HG03432 (cell line): ENCODE measurements around the gene GADD45B.
"Not testable (repeated sequence)": the region's sequence is repeated elsewhere in the genome, so short reads cannot be mapped to it uniquely, and the experiment has no call there.

Experiments used
- ATAC-seq: cut with Tn5 transposase; IDR thresholded peaks from one replicate; pipeline ENCODE4 v1.9.1; 2021; ENCODE audit warnings: mild to moderate bottlenecking, moderate library complexity; ENCODE audit not compliant: unreplicated experiment

Gene GADD45B

DNA sequence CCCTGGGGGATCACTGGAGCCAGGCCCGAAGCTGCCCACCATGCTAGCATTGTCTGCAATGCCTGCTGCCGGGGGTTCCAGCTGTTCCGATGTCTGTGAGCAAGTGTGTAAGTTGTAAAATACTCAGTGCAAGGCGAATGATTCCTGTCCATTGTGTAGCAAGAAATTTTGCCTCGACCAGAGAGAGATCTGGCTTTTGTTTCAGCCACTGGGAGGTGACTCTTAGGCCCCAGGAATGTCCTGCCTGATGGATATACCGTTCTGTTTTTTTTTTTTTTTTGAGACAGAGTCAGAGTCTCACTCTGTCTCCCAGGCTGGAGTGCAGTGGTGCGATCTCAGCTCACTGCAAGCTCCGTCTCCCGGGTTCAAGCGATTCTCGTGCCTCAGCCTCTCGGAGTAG lies 7.3 kb upstream of the GADD45B start:
- ATAC-seq, result no peak

DNA sequence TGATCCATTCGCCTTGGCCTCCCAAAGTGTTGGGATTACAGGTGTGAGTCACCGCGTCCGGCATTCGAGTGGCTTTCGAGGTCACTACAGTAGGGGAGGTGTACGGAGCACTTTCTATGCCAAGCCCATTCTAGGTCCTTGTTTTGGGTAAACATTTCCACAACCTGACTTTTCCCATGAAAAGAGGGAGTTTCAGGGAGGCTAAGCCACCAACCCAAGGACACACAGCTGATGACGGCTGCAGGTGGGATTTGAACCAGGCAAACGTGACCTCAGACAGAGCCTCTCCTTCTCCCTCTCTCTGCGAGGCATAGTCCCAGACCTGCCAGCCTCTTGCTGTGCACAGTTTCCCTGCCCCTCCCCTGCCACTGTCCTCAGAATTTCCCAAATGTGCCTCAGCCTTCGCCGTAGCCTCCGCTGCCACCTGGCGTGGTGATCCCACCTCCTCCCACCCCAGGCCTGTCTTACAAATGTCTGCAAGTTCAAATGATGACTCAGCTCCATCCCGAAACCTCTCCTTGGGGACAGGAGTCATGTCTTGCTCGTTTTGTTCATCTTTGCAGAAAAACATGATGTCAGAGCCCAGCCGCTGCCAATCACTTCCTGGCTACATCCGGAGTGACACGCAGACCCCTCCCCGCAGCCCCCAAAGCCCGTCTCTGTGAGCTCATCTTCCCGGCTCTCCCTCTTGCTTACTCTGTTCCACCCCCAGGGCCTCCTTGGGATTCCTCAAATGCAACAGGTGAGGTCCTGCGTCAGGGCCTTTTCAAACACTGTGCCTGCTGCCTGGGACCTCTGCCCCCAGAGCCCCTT lies 6.6 kb upstream of the GADD45B start:
- ATAC-seq, result no peak

DNA sequence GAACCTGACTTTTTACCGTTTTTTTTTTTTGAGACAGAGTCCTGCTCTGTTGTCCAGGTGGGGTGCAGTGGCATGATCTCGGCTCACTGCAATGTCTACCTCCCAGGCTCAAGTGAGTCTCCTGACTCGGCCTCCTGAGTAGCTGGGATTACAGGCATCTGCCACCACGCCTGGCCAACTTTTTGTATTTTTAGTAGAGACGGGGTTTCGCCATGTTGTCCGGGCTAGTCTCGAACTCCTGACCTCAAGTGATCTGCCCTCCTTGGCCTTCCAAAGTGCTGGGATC lies 6.1 kb upstream of the GADD45B start:
- not testable (repeated sequence) for ATAC-seq

DNA sequence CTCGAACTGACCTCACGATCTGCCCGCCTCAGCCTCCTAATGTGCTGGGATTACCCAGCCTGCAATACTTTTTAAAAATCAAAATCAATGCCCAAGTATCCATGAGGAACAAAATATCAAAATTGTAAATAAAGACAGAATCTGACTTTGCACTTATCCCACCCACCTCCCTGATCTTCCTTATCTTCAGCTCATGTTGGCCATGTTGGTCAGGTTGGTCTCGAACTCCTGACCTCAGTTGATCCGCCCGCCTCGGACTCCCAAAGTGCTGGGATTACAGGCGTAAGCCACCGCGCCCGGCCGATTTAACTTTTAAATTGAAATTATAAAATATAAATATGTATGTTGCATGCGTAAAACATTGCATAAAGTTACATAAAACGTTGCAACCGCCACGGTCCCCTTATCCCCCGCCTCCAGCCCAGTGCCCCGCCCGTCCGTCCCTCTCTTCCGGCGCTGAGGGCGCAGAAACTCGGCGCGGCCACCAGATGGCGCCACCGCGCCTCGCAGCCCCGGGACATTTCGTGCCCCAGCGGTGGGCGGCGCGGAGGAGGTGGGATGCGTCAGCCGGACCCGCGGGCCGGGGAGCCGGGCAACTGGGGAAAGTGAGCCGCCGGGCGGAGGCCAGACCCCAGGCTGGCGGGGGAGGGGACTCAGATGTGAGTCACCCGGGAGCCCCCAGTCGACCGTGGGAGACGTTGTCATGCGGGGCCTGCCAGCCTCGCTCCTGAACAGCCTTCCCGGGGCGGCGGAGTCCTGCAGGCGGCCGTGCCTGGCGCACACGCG lies 1.5 kb upstream of the GADD45B start:
- ATAC-seq, result peak; percentile 35

DNA sequence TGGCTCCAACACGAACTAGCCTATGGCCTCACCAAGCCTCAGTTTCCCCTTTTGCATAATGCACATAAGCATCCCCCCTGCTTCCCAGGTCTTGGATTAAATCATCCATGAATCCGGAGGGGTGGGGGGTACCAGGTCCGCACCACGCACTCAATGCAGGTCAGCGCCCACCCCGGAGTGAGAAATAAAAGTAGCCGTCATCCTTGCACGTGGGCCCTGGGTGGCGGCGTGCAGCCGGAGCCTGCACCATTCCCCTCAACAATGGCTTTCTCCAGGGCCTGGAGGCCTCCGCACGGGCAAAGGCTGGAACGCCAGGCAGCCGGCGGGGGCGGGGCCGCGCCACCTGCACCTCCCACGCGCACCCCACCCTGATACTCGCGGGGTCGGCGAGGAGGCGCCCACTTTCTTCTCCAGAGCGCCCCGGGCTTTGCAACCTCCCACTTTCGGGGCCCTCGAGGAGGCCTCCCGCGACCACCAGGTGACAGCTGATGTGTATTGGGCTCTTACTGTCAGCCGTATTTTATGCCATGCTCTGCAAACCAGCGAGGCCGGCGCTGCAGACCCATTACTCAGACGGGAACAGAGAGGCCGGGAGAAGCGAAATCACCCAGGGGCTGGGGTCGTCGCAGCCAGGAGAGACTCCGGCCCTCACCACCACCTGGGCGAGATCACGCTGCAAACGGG lies 767 bp upstream of the GADD45B start:
- peak; percentile 5 for ATAC-seq

GRCh38 chr19:2476451-2477140 lies 669 bp downstream of the GADD45B start:
- ATAC-seq, result peak; percentile 11

DNA sequence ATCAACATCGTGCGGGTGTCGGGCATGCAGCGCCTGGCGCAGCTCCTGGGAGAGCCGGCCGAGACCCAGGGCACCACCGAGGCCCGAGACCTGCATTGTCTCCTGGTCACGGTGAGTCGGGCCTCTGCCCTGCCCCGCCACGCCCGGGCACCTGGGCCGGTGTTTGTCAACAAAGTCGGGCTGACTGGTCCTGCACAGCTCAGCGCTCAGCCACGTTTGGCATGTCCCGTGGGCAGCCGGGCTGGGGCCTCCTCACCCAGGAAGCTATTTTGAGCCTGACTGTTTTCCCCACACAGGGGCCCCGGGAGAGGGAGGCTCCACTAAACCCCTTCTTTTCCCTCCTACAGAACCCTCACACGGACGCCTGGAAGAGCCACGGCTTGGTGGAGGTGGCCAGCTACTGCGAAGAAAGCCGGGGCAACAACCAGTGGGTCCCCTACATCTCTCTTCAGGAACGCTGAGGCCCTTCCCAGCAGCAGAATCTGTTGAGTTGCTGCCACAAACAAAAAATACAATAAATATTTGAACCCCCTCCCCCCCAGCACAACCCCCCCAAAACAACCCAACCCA lies 1.3 kb downstream of the GADD45B start:
- ATAC-seq, result no peak

DNA sequence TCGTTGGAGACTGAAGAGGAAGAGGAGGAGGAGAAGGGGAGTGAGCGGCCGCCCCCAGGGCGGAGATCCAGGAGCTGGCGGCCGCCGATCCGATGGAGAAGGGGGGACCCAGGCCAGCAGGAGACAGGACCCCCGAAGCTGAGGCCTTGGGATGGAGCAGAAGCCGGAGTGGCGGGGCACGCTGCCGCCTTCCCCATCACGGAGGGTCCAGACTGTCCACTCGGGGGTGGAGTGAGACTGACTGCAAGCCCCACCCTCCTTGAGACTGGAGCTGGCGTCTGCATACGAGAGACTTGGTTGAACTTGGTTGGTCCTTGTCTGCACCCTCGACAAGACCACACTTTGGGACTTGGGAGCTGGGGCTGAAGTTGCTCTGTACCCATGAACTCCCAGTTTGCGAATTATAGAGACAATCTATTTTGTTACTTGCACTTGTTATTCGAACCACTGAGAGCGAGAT lies 1.8 kb downstream of the GADD45B start:
- no peak for ATAC-seq

DNA sequence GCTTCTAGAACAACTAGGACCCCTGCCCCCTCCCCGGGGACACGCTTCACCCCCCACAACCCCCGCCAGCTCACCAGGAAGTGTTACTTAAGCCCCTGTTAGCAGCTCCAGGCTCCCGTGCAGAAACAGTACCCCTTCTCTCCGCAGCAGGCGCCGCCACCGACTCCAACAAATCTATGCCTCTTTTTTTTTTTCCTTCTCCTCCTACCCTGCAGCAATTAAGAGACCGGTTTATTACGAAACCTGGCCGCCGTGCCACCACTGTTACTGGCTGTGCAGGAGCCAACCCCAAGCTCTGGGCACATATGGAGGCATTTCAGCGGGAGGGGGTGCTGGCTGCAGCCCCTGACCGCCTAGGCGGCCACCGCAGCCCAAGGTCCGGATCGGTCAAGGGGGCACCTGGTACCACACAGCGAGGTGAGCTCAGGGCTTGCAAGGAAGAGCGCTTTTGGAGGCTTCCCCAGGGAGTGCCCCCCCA lies 2.4 kb downstream of the GADD45B start:
- no peak for ATAC-seq

DNA sequence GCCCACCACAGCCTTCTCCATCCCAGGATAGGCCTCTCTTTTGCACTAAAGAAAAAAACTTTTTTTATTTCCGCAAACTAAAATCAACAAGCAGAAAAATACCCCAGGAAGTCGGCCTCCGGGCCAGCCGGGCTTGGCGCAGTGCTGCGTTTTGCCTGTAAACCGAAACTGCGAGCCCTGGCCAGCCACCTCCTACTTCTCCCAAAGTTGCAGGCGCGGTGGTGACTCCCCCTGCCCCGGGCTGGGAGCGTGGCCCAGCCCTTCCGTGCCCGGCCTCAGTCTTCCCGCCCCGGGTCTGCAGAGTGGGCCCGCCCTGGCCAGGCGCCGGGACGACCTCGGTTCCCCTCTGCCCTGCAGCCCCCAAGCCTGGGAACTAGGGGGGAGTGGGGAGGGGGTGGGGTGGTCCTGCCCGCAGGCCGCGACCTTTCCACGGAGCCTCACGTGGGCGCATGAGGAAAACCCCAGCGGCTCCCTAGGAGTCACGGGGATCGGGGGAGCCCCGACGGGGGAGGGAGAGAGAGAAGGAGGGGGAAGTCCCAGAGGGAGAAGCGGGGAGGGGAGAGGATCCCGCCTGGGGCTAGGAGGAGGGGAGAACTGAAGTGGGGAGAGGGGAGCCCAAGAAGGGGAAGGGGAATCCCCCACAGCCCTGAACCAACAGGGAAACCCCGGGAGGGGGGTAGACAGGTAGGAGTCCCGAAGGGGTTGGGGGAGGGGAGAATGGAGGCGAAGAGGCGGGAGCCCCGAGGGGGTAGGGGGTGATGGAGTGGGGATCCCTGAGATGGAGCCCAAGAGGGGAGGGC lies 3.0 kb downstream of the GADD45B start:
- ATAC-seq, result no peak

- ATAC-seq, result no peak
Observed at GRCh38 chr19:2479556-2480194, 3.7 kb downstream of the GADD45B start.

- no peak for ATAC-seq
Observed at GRCh38 chr19:2481466-2481865, 5.5 kb downstream of the GADD45B start.

- no peak for ATAC-seq
Observed at GRCh38 chr19:2482354-2483038, 6.6 kb downstream of the GADD45B start.

DNA sequence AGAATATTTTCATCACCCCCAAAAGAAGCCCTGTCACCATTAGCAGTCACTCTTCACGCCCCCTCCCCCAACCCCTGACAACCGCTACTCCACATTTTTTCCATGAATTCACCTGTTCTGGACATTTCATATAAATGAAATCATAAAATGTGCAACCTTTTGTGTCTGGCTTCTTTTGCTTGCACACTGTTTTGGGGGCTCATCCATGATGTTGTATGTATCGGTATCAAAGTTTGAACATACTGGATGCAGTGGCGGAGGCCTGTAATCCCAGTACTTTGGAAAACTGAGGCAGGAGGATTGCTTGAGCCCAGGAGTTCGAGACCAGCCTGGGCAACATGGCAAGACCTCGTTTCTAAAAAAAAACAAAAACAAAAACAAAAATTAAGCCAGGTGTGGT lies 7.2 kb downstream of the GADD45B start:
- no peak for ATAC-seq

GRCh38 chr19:2483484-2484151 lies 7.7 kb downstream of the GADD45B start:
- ATAC-seq, result no peak

DNA sequence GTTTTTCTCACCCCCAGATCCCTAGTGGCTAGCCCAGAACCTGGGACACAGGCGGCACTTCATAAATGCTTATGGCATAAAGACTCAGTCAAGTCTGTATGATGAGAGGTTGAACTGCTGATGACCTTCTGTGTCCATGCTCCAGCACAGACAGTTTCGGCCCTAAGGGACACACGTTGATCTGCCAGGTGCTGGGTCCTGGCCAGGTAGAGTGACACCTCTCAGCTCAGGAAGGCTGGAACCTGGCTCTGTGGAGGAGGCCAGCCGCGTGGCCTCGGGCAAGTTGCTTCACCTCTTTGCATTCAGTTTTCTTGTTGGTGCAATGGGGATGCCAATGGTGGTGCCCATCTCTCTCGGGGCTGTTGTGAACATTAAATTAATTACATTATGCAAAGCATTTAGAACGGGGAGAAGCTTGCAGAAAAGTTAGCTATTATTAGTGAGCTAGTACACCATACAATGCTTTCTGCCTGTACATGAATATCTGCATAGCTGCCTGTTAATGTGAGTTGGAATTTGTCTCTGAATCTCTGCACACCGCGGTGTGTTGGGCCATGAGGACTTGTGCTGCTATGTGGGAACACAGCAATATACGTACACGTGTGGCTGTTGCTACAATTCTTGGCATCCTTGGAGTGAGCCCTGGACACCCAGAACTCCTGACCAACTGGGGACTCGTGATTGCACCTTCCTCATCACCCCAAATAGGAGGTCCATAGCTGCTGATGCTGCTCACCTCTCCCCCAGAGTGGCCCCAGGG lies 8.4 kb downstream of the GADD45B start:
- ATAC-seq, result no peak

DNA sequence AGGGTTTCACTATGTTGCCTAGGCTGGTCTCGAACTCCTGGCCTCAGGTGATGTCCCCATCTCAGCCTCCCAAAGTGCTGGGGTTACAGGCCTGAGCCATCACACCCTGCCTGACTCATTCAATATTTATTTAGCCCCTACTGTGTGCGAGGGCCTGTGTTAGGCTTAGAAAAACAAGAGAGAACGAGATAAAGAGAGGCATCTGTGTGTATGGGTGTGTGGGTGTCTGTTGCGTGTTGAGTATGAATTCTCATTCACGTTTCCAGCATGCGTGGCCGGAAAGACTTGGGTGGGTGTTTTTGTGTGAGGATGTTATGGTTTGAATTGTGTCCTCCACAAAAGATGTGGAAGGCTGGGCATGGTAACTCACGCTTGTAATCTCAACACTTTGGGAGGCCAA lies 9.5 kb downstream of the GADD45B start:
- ATAC-seq, result no peak

DNA sequence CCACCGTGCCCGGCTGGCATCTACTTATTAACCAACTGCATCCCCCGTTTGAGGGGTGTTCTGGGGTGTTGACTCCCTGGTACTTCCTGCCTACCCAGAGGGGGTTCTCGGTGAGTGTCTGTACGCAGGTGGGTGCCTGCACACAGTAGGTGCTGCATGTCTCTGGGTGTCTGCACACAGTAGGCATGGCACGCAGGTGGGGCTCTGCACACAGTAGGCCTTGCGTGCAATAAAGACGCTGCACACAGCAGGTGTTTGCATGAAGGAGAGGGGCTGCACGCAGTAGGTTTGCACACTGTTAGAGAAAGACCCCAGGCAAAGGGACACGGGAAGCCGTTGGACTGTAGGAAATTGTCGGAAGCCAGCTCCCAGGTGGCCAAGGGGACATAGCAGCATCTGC lies 11.2 kb downstream of the GADD45B start:
- no peak for ATAC-seq
